Measurements from ENCODE around the gene TM2D1. TPM values are rescaled to one million over a fixed set of nuclear protein-coding genes. Genes with fewer than 3 reads are reported as not detected.

The TM2D1 gene
- total RNA-seq, 1 experiment from 2014 or later: 22.7 TPM

DNA sequence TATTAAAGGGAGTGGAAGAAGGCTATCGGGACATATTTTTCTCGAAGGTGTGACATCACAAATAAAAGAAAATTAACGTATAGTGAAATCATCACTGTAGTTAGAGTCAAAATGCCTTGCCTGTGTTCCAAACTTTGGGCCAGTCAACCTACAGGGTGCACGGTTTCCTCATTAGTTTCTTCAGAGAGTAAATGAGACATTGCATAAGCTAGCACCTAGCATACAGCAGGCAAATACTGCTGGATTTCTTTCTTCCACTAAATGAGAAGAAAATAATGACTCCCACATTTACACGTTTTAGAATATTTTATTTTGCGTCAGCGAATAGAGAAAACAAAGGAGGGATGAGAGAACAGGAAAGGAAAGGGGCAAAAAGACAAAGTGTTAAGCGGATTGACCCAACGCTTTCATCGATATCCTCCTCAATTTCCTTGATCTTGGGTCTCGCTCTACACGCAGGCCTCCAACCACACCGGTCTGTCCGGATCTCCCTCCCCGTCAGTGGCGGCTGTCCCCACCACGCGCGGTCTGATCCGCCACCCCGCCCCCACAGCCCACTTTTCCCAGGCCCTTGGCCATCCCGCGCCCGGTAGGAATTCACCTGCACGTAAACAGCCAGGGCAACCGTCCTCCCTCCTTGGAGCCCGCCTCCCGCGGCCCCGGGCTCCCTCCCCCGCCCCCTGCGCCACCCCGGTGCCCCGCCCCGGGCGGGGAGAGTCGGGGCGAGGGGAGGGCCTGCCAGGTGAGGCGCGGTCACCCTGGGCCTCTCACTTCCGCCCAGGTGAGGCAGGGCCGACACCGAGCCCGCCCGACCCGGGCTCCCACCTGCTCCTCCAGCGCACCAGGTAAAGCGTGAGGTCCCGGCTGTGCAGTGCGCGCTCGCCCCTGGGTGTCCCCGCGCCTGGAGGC lies 17.0 kb upstream of the TM2D1 start, which contains the start of gene PATJ:
TSS of gene PATJ (plus strand) at position 770 of the 909 bp plus-strand sequence. CDS start 20,413 bp downstream, outside the sequence.
- ChIA-PET CTCF (no interaction called here), RAD21 (ENCODE audit: low non-redundant PET in 1 of 2, low total read pairs in 2 of 2, uncharacterized antibody in 2 of 2, unreplicated experiment in 2 of 2) (no interaction called here), POLR2A (interaction anchor here (2.4 kb wide), 1 partner anchor 12 kb away, joined by 6 read pairs; no protein-coding TSS in a partner anchor)
- Histone ChIP-seq H4K20me1 (ENCODE audit: insufficient read depth) (no peaks in the 10 kb centered on the region), H3K27ac (ENCODE audit: low read depth, low read length) (peak within 1 kb of the TSS; percentile 91), H3K4me2 (ENCODE audit: low read length) (peak within 1 kb of the TSS; percentile 79), H3K79me2 (ENCODE audit: insufficient read depth, low read length) (peaks cover 35% of the 10 kb centered on the region), H3K27me3 (ENCODE audit: insufficient read depth, low read length) (no peaks in the 10 kb centered on the region), H3K4me1 (ENCODE audit: control insufficient read depth in 1 of 2, insufficient read depth in 2 of 2, low read length in 2 of 2) (peaks cover 17 to 36% of the 10 kb centered on the region in 2 experiments; a peak in 3 of 4 replicates), H3K36me3 (ENCODE audit: control insufficient read depth in 1 of 2, insufficient read depth in 2 of 2, low read length in 2 of 2) (no peaks in the 10 kb centered on the region), H3K9me2 (ENCODE audit: insufficient read depth) (no peaks in the 10 kb centered on the region), H3K9me3 (ENCODE audit: control insufficient read depth in 1 of 2, insufficient read depth in 1 of 2, low read depth in 1 of 2, low read length in 2 of 2) (no peaks in the 10 kb centered on the region), H2AFZ (ENCODE audit: low read depth, low read length, poor library complexity, severe bottlenecking) (no peak within 1 kb of the TSS), H3K4me3 (replicated peaks in 1 of 2; ENCODE audit: low read depth in 1 of 2, low read length in 2 of 2) (peak within 1 kb of the TSS; percentile 82 to 92), H3K9ac (ENCODE audit: low read length) (peak within 1 kb of the TSS; percentile 83)
- DNase-seq (ENCODE audit: low read depth, low spot score) (peak; percentile 62), ATAC-seq (peak; percentile 89)
- TSS peak; percentile 98 for BruUV-seq (replicated peaks)
- intact Hi-C loops (cut with micrococcal nuclease): no loop called here
- TF ChIP-seq ELF1 (IDR thresholded peaks at IDR 0.05; ENCODE audit: borderline replicate concordance, low read depth) (no peak), TCF7L2 (IDR thresholded peaks at IDR 0.05; ENCODE audit: borderline replicate concordance, extremely low read depth, insufficient read depth, insufficient read length) (no peak), EZH2phosphoT487 (IDR thresholded peaks at IDR 0.05; ENCODE audit: borderline replicate concordance) (no peak), POLR2A (IDR thresholded peaks at IDR 0.05; ENCODE audit: borderline replicate concordance, extremely low read depth, insufficient read depth, insufficient read length) (no peak), CBX3 (IDR thresholded peaks at IDR 0.05; ENCODE audit: low read depth) (no peak), CEBPB (IDR thresholded peaks at IDR 0.05; ENCODE audit: low read depth) (peak; percentile 54), YY1 (IDR thresholded peaks at IDR 0.05; ENCODE audit: extremely low read depth, insufficient replicate concordance, low read depth, low read length) (peak; percentile 47), SP1 (IDR thresholded peaks at IDR 0.05; ENCODE audit: low read depth) (peak; percentile 42), FOSL1 (IDR thresholded peaks at IDR 0.05; ENCODE audit: low read depth) (no peak), EZH2 (IDR thresholded peaks at IDR 0.05) (no peak), JUND (IDR thresholded peaks at IDR 0.05) (no peak), EGR1 (IDR thresholded peaks at IDR 0.05; ENCODE audit: low read depth) (peak; percentile 58), SRF (IDR thresholded peaks at IDR 0.05; ENCODE audit: low read depth) (no peak; the same call in 1 of the 2 replicates), SIN3A (IDR thresholded peaks at IDR 0.05; ENCODE audit: low read depth) (peak; percentile 72), ZNF274 (IDR thresholded peaks at IDR 0.05; ENCODE audit: low read depth, low read length) (no peak), POLR2AphosphoS5 (IDR thresholded peaks at IDR 0.05; ENCODE audit: low read depth, low read length) (peak; percentile 67)
- TF ChIP-seq, protein P1, sequence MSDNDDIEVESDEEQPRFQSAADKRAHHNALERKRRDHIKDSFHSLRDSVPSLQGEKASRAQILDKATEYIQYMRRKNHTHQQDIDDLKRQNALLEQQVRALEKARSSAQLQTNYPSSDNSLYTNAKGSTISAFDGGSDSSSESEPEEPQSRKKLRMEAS (IDR thresholded peaks at IDR 0.05): peak; percentile 73
- TF ChIP-seq, protein P2, sequence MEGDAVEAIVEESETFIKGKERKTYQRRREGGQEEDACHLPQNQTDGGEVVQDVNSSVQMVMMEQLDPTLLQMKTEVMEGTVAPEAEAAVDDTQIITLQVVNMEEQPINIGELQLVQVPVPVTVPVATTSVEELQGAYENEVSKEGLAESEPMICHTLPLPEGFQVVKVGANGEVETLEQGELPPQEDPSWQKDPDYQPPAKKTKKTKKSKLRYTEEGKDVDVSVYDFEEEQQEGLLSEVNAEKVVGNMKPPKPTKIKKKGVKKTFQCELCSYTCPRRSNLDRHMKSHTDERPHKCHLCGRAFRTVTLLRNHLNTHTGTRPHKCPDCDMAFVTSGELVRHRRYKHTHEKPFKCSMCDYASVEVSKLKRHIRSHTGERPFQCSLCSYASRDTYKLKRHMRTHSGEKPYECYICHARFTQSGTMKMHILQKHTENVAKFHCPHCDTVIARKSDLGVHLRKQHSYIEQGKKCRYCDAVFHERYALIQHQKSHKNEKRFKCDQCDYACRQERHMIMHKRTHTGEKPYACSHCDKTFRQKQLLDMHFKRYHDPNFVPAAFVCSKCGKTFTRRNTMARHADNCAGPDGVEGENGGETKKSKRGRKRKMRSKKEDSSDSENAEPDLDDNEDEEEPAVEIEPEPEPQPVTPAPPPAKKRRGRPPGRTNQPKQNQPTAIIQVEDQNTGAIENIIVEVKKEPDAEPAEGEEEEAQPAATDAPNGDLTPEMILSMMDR (IDR thresholded peaks at IDR 0.05 in 2 of 3, conservative IDR thresholded peaks at IDR 0.05 in 1 of 3; ENCODE audit: borderline replicate concordance in 1 of 3, insufficient read depth in 1 of 3, low read depth in 2 of 3, low read length in 2 of 3): no peak
- TF ChIP-seq, protein P3, sequence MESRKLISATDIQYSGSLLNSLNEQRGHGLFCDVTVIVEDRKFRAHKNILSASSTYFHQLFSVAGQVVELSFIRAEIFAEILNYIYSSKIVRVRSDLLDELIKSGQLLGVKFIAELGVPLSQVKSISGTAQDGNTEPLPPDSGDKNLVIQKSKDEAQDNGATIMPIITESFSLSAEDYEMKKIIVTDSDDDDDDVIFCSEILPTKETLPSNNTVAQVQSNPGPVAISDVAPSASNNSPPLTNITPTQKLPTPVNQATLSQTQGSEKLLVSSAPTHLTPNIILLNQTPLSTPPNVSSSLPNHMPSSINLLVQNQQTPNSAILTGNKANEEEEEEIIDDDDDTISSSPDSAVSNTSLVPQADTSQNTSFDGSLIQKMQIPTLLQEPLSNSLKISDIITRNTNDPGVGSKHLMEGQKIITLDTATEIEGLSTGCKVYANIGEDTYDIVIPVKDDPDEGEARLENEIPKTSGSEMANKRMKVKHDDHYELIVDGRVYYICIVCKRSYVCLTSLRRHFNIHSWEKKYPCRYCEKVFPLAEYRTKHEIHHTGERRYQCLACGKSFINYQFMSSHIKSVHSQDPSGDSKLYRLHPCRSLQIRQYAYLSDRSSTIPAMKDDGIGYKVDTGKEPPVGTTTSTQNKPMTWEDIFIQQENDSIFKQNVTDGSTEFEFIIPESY (IDR thresholded peaks at IDR 0.05; ENCODE audit: extremely low read depth, insufficient replicate concordance, low read length): no peak

All from HCT116 (cell line).